ENCODE results near the gene ZSWIM4.
"Not testable (repeated sequence)": the region's sequence is repeated elsewhere in the genome, so short reads cannot be mapped to it uniquely, and the experiment has no call there.

Gene ZSWIM4

DNA sequence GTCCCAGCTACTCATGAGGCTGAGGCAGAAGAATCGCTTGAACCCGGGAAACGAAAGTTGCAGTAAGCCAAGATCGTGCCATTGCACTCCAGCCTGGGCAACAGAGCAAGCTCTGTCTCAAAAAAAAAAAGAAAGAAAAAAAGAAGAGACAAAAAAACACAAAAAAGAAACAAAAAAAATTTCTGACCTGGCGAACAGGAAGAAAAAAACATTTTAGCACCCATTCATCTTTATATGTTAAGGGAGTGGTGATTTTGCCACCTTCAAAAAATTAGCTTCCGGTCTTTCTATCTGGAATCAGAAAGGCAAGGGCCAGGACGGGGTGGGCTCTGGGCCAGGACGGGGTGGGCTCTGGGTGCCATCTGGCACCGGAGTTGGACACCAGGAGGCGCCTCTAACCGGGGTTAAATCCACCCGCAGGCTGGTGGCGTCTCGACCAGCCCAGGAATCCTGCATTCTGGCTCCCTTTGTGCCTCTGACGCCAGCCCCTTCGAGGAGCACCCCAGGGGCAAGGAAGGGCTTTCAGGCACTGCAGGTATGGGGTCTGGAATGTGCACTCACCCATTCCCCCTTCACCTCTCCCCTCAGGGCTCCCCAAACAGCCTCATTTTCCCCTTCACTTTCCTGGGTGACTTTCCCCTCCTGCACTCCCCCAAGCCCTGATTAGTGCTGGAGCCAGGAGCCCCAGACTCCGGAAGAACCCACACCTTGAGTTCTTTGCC is 10.4 kb upstream of the ZSWIM4 start:
- Histone ChIP-seq H3K4me1 (peaks cover 52 to 77% (median 69%) of the 10 kb centered on the region in 10 experiments), H3K4me2 (peak overlapping the region; percentile 43 to 88 (median 62); a peak in 21 of 22 replicates), H3K27ac (peak overlapping the region in 9 of 11 experiments; percentile 37 to 95 (median 67); a peak in 18 of 22 replicates), H4K20me1 (no peaks in the 10 kb centered on the region), H3K9ac (peak overlapping the region in 9 of 11 experiments; percentile 31 to 63 (median 52); a peak in 14 of 22 replicates), H3K9me3 (replicated peaks in 1 of 11) (no peaks in the 10 kb centered on the region), H3K27me3 (no peaks in the 10 kb centered on the region), H3K36me3 (peaks cover 0 to 4% (median 1%) of the 10 kb centered on the region in 11 experiments; a peak in 12 of 22 replicates), H3K4me3 (no peak overlapping the region)
- TF ChIP-seq Cebpa-rat (IDR thresholded peaks at IDR 0.05): no peak

DNA sequence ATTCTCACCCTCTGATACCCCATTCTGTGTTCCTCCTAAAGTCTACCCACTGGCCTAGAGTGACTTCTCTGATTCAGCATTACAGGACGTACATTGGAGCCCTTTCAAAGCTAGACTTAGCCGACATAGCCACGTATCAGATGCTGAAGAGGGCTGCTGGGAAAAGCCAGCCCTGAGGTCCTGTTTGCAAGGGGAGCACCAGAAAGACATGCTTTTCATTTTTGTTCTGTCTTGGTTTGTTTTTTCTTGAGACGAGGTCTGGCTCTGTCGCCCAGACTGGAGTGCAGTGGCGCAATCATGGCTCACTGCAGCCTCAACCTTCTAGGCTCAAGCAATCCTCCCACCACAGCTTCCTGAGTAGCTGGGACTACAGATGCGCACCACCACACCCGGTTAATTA is 6.3 kb upstream of the ZSWIM4 start:
- Histone ChIP-seq H3K4me3 (peak overlapping the region in 8 of 10 experiments; percentile 6 to 27 (median 14); a peak in 9 of 20 replicates), H3K4me2 (peak overlapping the region; percentile 62 to 88 (median 74))

DNA sequence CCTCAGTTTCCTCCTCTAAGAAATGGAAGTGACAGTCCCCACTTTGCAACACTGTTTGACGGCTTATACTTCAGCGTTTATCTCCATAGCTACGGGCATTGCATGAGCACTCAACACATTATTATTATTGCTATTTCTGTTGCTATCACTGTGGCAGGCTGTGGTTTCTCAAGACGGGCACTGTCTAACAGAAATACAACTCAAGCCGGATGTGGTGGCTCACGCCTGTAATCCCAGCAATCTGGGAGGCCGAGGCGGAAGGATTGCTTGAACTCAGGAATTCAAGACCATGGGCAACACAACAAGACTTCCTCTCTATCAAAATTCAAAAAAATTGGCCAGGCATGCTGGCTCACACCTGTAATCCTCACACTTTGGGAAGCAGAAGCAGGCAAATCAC is 4.9 kb upstream of the ZSWIM4 start:
- H4K20me1 ChIP-seq: no peaks in the 10 kb centered on the region
- peaks cover 48 to 84% (median 70%) of the 10 kb centered on the region in 10 experiments for H3K4me1 ChIP-seq
- no peaks in the 10 kb centered on the region for H3K36me3 ChIP-seq
- no peaks in the 10 kb centered on the region for H3K9me3 ChIP-seq (replicated peaks in 1 of 11)
- peak overlapping the region in 10 of 11 experiments; percentile 83 to 98 (median 95); a peak in 20 of 22 replicates for H3K27ac ChIP-seq
- no peaks in the 10 kb centered on the region for H3K27me3 ChIP-seq
- peak in 6 of 11 experiments; percentile 10 to 58 (median 26); a peak in 3 of 22 replicates for TF ChIP-seq Cebpa-rat (IDR thresholded peaks at IDR 0.05)
- H3K4me2 ChIP-seq: peak overlapping the region in 10 of 11 experiments; percentile 62 to 88 (median 76); a peak in 16 of 22 replicates
- no peak overlapping the region for H3K4me3 ChIP-seq
- H3K9ac ChIP-seq: peak overlapping the region in 9 of 11 experiments; percentile 65 to 85 (median 83); a peak in 11 of 22 replicates

More for the DNA sequence above, 6.3 kb upstream of the ZSWIM4 start:
- peak in 10 of 11 experiments; percentile 71 to 100 (median 98); a peak in 20 of 22 replicates for TF ChIP-seq Cebpa-rat (IDR thresholded peaks at IDR 0.05)
- Histone ChIP-seq H3K4me1 (peaks cover 47 to 85% (median 75%) of the 10 kb centered on the region in 10 experiments), H3K36me3 (no peaks in the 10 kb centered on the region), H3K9me3 (replicated peaks in 1 of 11) (no peaks in the 10 kb centered on the region), H3K27me3 (no peaks in the 10 kb centered on the region), H3K27ac (peak overlapping the region; percentile 37 to 98 (median 95); a peak in 21 of 22 replicates), H3K9ac (peak overlapping the region; percentile 53 to 85 (median 81); a peak in 21 of 22 replicates), H4K20me1 (no peaks in the 10 kb centered on the region)

DNA sequence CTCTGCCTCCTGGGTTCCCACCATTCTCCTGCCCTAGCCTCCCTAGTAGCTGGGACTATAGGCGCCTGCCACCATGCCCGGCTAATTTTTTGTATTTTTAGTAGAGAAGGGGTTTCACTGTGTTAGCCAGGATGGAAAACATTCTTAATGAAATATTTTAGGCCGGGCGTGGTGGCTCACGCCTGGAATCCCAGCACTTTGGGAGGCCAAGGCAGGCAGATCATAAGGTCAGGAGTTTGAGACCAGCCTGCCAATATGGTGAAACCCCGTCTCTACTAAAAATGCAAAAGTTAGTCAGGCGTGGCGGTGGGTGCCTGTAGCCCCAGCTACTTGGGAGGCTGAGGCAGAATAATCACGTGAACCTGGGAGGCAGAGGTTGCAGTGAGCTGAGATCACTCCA is 1.9 kb upstream of the ZSWIM4 start:
- H3K4me3 ChIP-seq; H3K9me3 ChIP-seq (replicated peaks in 1 of 11); H3K27me3 ChIP-seq; H3K36me3 ChIP-seq: not testable (repeated sequence)
- peak overlapping the region in 3 of 11 experiments; percentile 14 to 94 (median 17); a peak in 3 of 22 replicates for H3K9ac ChIP-seq
- H3K4me1 ChIP-seq: peaks cover 50 to 79% (median 66%) of the 10 kb centered on the region in 10 experiments
- peak overlapping the region in 7 of 11 experiments; percentile 71 to 98 (median 94); a peak in 8 of 22 replicates for H3K4me2 ChIP-seq
- peaks cover 0 to 12% (median 4%) of the 10 kb centered on the region in 11 experiments; a peak in 4 of 22 replicates for H4K20me1 ChIP-seq
- peak overlapping the region in 5 of 11 experiments; percentile 54 to 95 (median 92); a peak in 8 of 22 replicates for H3K27ac ChIP-seq

DNA sequence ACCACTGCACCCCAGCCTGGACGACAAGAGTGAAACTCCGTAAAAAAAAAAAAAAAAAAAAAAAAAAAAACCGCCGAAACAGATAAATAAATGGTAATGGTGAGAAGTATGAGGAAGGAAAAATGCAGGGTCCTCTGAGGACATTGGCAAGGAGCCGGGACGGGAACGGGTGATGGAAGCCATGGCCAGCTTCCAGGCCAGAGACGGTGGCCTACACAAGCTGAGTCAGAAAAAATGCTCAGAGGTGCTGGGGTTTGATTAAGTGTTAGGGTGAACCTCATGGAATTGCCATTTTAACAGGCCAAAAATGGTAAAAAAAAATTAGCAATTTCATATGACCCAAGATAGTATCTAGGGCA is 866 bp upstream of the ZSWIM4 start:
- Histone ChIP-seq H3K27me3 (no peaks in the 10 kb centered on the region), H3K4me2 (peak overlapping the region; percentile 71 to 98 (median 92)), H3K4me1 (peaks cover 39 to 72% (median 58%) of the 10 kb centered on the region in 10 experiments), H3K4me3 (peak overlapping the region; percentile 90 to 99 (median 98)), H3K27ac (peak overlapping the region; percentile 71 to 95 (median 87)), H3K9ac (peak overlapping the region; percentile 82 to 97 (median 94)), H3K9me3 (replicated peaks in 1 of 11) (no peaks in the 10 kb centered on the region), H4K20me1 (peaks cover 0 to 12% (median 4%) of the 10 kb centered on the region in 11 experiments; a peak in 4 of 22 replicates), H3K36me3 (peaks cover 0 to 12% (median under 1%) of the 10 kb centered on the region in 11 experiments; a peak in 8 of 22 replicates)
- no peak for TF ChIP-seq Cebpa-rat (IDR thresholded peaks at IDR 0.05)

DNA sequence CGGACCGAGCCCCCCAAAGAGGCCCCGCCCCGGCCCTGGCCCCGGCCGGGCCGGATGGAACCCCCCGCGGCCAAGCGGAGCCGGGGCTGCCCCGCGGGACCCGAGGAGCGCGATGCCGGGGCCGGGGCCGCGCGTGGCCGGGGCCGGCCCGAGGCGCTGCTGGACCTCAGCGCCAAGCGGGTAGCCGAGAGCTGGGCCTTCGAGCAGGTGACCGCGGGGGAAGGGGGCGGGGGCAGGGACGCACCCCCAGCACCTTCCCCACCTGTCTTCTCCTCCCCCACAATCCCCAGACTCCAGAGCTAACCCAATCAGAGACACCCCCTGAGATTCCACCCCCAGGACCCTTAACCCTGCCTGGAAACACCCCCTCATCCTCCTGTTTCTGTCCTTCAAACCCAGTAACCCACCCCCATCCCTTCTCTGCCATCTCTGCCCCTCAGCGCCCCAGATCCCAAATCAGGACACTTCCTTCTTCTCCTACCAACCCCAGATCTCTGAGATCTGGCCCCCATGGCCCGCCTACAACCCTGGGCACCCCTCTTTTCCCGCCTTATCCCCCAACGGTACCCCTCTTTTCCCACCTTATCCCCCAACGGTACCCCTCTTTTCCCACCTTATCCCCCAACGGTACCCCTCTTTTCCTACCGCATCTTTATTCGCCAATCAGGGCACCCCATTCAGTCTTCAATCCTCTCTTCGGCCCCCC is 505 bp downstream of the ZSWIM4 start:
- H3K36me3 ChIP-seq: peaks cover 0 to 26% (median 9%) of the 10 kb centered on the region in 11 experiments; a peak in 14 of 22 replicates
- H3K4me2 ChIP-seq: peak overlapping the region; percentile 92 to 99 (median 98)
- TF ChIP-seq Cebpa-rat (IDR thresholded peaks at IDR 0.05): no peak
- peak overlapping the region; percentile 90 to 98 (median 94) for H3K9ac ChIP-seq
- peak overlapping the region; percentile 89 to 96 (median 94) for H3K27ac ChIP-seq
- peaks cover 30 to 58% (median 45%) of the 10 kb centered on the region in 10 experiments for H3K4me1 ChIP-seq
- H3K9me3 ChIP-seq (replicated peaks in 1 of 11): no peaks in the 10 kb centered on the region
- peak overlapping the region; percentile 90 to 99 (median 98) for H3K4me3 ChIP-seq
- H4K20me1 ChIP-seq: peaks cover 0 to 12% (median 4%) of the 10 kb centered on the region in 11 experiments; a peak in 4 of 22 replicates
- no peaks in the 10 kb centered on the region for H3K27me3 ChIP-seq

DNA sequence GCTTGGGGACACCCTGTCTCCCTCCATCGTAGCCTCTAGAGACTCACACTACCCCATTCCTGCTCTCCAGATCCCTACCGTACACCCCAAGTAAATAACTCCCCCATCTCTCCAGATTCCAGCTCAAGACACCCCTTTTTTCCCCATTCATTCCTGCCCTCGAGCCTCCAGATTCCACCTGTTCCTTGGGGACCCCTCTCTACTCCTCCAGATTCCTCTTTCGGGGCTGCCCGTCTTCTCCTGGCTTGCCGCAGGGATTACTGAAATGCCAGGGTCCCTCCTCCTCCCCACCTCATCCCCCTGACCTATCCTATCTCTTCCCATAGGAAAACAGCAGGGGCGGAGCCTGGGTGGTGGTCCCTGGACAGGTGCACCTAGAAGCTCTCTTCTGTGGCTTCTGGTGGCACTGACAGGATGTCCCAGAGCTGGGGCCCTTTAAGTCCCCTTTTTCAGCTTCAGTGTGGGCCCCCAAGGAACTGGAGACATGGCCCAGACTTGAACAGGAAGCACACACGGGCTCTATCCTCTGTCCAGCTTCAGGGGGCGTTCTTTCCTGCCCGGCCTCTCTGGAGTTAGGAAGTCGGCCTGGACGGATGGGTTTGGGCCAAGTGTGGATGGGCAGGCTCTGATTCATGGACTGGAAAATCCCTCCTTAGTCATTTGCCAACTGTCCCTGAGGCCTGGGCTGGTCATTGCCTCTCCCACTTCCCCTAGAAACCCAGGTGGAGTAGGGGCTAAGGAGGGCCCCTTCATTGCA is 1.2 kb downstream of the ZSWIM4 start:
- H3K27me3 ChIP-seq: no peaks in the 10 kb centered on the region
- no peaks in the 10 kb centered on the region for H3K9me3 ChIP-seq (replicated peaks in 1 of 11)
- H3K4me2 ChIP-seq: peak overlapping the region; percentile 92 to 99 (median 98)
- no peak for TF ChIP-seq Cebpa-rat (IDR thresholded peaks at IDR 0.05)
- H4K20me1 ChIP-seq: peaks cover 0 to 12% (median 4%) of the 10 kb centered on the region in 11 experiments; a peak in 4 of 22 replicates
- peak overlapping the region; percentile 90 to 98 (median 94) for H3K9ac ChIP-seq
- peaks cover 0 to 33% (median 14%) of the 10 kb centered on the region in 11 experiments; a peak in 14 of 22 replicates for H3K36me3 ChIP-seq
- H3K27ac ChIP-seq: peak overlapping the region; percentile 89 to 96 (median 94)
- H3K4me1 ChIP-seq: peaks cover 30 to 54% (median 44%) of the 10 kb centered on the region in 10 experiments
- peak overlapping the region; percentile 90 to 99 (median 98) for H3K4me3 ChIP-seq

DNA sequence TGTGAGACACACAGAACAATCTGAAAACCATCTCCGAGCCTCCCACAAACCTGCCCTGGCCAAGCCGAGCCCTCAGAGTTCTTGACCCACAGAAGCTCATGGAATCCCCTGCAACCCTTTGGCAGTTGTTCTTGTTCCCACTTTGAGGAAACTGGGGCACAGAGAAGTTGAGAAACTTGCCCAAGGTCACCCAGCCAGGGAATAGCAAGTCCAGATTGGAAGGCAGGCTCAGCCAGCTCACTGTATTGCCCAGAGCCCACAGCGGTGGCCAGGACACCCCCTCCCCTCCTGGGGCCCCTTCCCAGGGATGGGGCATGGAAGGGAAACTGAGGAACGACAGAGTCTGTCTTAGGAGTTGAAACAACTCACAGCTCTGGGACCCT is 1.8 kb downstream of the ZSWIM4 start:
- H3K36me3 ChIP-seq: peaks cover 0 to 37% (median 15%) of the 10 kb centered on the region in 11 experiments; a peak in 14 of 22 replicates
- H3K9me3 ChIP-seq (replicated peaks in 1 of 11): no peaks in the 10 kb centered on the region
- H3K9ac ChIP-seq: peak overlapping the region; percentile 90 to 98 (median 94); a peak in 21 of 22 replicates
- H3K4me3 ChIP-seq: peak overlapping the region; percentile 90 to 99 (median 98); a peak in 19 of 20 replicates
- TF ChIP-seq Cebpa-rat (IDR thresholded peaks at IDR 0.05): no peak
- H3K4me1 ChIP-seq: peaks cover 30 to 54% (median 44%) of the 10 kb centered on the region in 10 experiments
- H3K4me2 ChIP-seq: peak overlapping the region; percentile 92 to 99 (median 98)
- H4K20me1 ChIP-seq: peaks cover 0 to 12% (median 4%) of the 10 kb centered on the region in 11 experiments; a peak in 4 of 22 replicates
- no peaks in the 10 kb centered on the region for H3K27me3 ChIP-seq
- peak overlapping the region in 9 of 11 experiments; percentile 89 to 96 (median 94); a peak in 17 of 22 replicates for H3K27ac ChIP-seq

All from BLaER1 treated with 17β-estradiol and CSF1 and Interleukin-3, amounts not matched to agents 10 nM and 100 nM (cell line).